CD1c-positive myeloid dendritic cell (primary cell): ENCODE results near the gene SDCBP2.
A peak's percentile ranks its signal among the peaks of the same experiment; 100 is the strongest.

ENCODE experiments used
- DNase-seq: peaks from one replicate; pipeline ENCODE4 v3.0.0-alpha.2; 2016; ENCODE audit errors: extremely low spot score

The SDCBP2 gene

GRCh38 chr20:1328680-1329330 lies at the start of gene SDCBP2:
Gene SDCBP2, minus strand, starts transcription at chr20:1329139. Its CDS starts 8,723 bp downstream, at chr20:1320416.
- no peak for DNase-seq

GRCh38 chr20:1378735-1379125 lies 49.8 kb upstream of the SDCBP2 start:
- DNase-seq = peak; percentile 71

- DNase-seq = no peak
Observed at GRCh38 chr20:1377984-1378734, 49.2 kb upstream of the SDCBP2 start.

GRCh38 chr20:1377341-1377871 lies 48.5 kb upstream of the SDCBP2 start:
- peak; percentile 24 for DNase-seq

- peak; percentile 90 for DNase-seq
Observed at GRCh38 chr20:1376408-1377270, 47.7 kb upstream of the SDCBP2 start.

- peak; percentile 87 for DNase-seq
Observed at GRCh38 chr20:1376007-1376406, 47.1 kb upstream of the SDCBP2 start.

- DNase-seq = peak; percentile 50
Observed at GRCh38 chr20:1375515-1375914, 46.6 kb upstream of the SDCBP2 start.

GRCh38 chr20:1374246-1374645 lies 45.3 kb upstream of the SDCBP2 start:
- DNase-seq = no peak

GRCh38 chr20:1373614-1374013 lies 44.7 kb upstream of the SDCBP2 start:
- peak; percentile 66 for DNase-seq

GRCh38 chr20:1373036-1373435 lies 44.1 kb upstream of the SDCBP2 start:
- DNase-seq = no peak

- DNase-seq = no peak
Observed at GRCh38 chr20:1371830-1372539, 43.0 kb upstream of the SDCBP2 start.

- DNase-seq = no peak
Observed at GRCh38 chr20:1371202-1371782, 42.4 kb upstream of the SDCBP2 start.

- no peak for DNase-seq
Observed at GRCh38 chr20:1370548-1371110, 41.7 kb upstream of the SDCBP2 start.

GRCh38 chr20:1369970-1370369 lies 41.0 kb upstream of the SDCBP2 start:
- no peak for DNase-seq

- DNase-seq = no peak
Observed at GRCh38 chr20:1368448-1369199, 39.7 kb upstream of the SDCBP2 start.

- no peak for DNase-seq
Observed at GRCh38 chr20:1367479-1367878, 38.5 kb upstream of the SDCBP2 start.

- no peak for DNase-seq
Observed at GRCh38 chr20:1364106-1364505, 35.2 kb upstream of the SDCBP2 start.

- no peak for DNase-seq
Observed at GRCh38 chr20:1363522-1363921, 34.6 kb upstream of the SDCBP2 start.

GRCh38 chr20:1362484-1362883 lies 33.5 kb upstream of the SDCBP2 start:
- peak; percentile 27 for DNase-seq
